ENCODE measurements around the gene NSMF.

GRCh38 chr9:137485343-137486140, 26.4 kb upstream of the NSMF start:
- TF ChIP-seq CTCF (IDR thresholded peaks at IDR 0.05) (no peak), ZFX (IDR thresholded peaks at IDR 0.05; ENCODE audit: borderline replicate concordance) (no peak)

Data from 22Rv1 (cell line).